CD4-positive, alpha-beta T cell (primary cell): ENCODE measurements around the gene SPSB3. TPM values are rescaled to one million over a fixed set of nuclear protein-coding genes. Genes with fewer than 3 reads are reported as not detected.

Source experiments
- ATAC-seq: fragments of 200-7000 bp; cut with Tn5 transposase; one replicate; pipeline ENCODE4 v1.10.0; 2022; ENCODE audit warnings: mild to moderate bottlenecking; ENCODE audit not compliant: poor library complexity
- CTCF ChIA-PET: fragments of 350-600 bp; sonication (Branson Sonifier 250); formaldehyde crosslinking; loops from one replicate; lab custom pipeline; 2021; ENCODE audit warnings: antibody characterized with exemption, inconsistent platforms; lab: Charles Lee
- POLR2A ChIA-PET: fragments of 350-600 bp; sonication (Branson Sonifier 250); formaldehyde crosslinking; loops from one replicate; lab custom pipeline; 2021; ENCODE audit warnings: antibody characterized with exemption, inconsistent platforms; lab: Charles Lee
- DNase-seq, 14 experiments: peaks; one replicate each; pipeline ENCODE4 v3.0.0-alpha.2; 2013 to 2020; ENCODE audit warnings: mixed read lengths in 2 of 14
- H3K27ac ChIP-seq, 2 donors: one replicate each; pipeline versions ENCODE4 v1.5.1 to v1.7.0; 2013; ENCODE audit warnings: low read length in 2 of 2, low read depth in 1 of 2, mild to moderate bottlenecking in 1 of 2
- H3K27me3 ChIP-seq, 2 experiments: 1 replicate in 1 of 2; 2 replicates in 1 of 2; pipeline versions ENCODE4 v1.6.1 to v1.7.0; 2013; ENCODE audit warnings: low read length in 2 of 2, control low read depth in 1 of 2, mild to moderate bottlenecking in 1 of 2, moderate library complexity in 1 of 2; ENCODE audit not compliant: insufficient read depth in 2 of 2, control insufficient read depth in 1 of 2
- H3K36me3 ChIP-seq: one replicate; pipeline ENCODE4 v1.6.1; 2013; ENCODE audit warnings: low read length, control low read depth; ENCODE audit not compliant: insufficient read depth
- H3K4me1 ChIP-seq: one replicate; pipeline ENCODE4 v1.6.1; 2013; ENCODE audit warnings: low read length, control low read depth; ENCODE audit not compliant: insufficient read depth
- H3K4me3 ChIP-seq: one replicate; pipeline ENCODE4 v1.5.1; 2013; ENCODE audit warnings: mild to moderate bottlenecking, low read length, moderate library complexity
- H3K9me3 ChIP-seq, 2 experiments: 1 replicate in 1 of 2; 2 replicates in 1 of 2; pipeline versions ENCODE4 v1.6.1 to v1.7.0; 2013; ENCODE audit warnings: low read length in 2 of 2, mild to moderate bottlenecking in 2 of 2, control low read depth in 1 of 2, moderate library complexity in 1 of 2; ENCODE audit not compliant: control insufficient read depth in 1 of 2, insufficient read depth in 1 of 2
- H3K27ac Mint-ChIP-seq: one replicate; pipeline ENCODE4 v1.8.0; 2020; ENCODE audit warnings: mixed read lengths
- H3K27me3 Mint-ChIP-seq: one replicate; pipeline ENCODE4 v1.8.0; 2021; ENCODE audit warnings: mixed read lengths
- H3K36me3 Mint-ChIP-seq: one replicate; pipeline ENCODE4 v1.8.0; 2021; ENCODE audit warnings: low read depth, mixed read lengths
- H3K4me1 Mint-ChIP-seq: one replicate; pipeline ENCODE4 v1.8.0; 2021; ENCODE audit warnings: low read depth, mixed read lengths
- H3K4me3 Mint-ChIP-seq: one replicate; pipeline ENCODE4 v1.8.0; 2020; ENCODE audit warnings: mild to moderate bottlenecking, mixed read lengths
- H3K9me3 Mint-ChIP-seq: one replicate; pipeline ENCODE4 v1.8.0; 2020; ENCODE audit warnings: mixed read lengths
- CTCF ChIP-seq: fragments of 200-600 bp; IDR thresholded peaks from one replicate; pipeline ENCODE4 v1.8.0; 2022; ENCODE audit warnings: antibody characterized with exemption, mild to moderate bottlenecking
- intact Hi-C, 2 experiments: fragments of 100-400 bp; cut with DNase I in 1 of 2; cut with micrococcal nuclease in 1 of 2; formaldehyde crosslinking; loops; one replicate each; pipeline versions ENCODE4 v1.15.1 to v1.9.0; 2023 to 2025; cut with DNase I, micrococcal nuclease
- total RNA-seq, 174 experiments: library from RNA in 2 of 174; stranded (reverse) in 2 of 174; gene quantifications; one replicate each; pipeline ENCODE4 v1.2.3 and lab custom pipeline; 2021 to 2026

SPSB3 gene
- total RNA-seq, 2 experiments from 2014 or later, result 86.3 to 87.6 TPM

GRCh38 chr16:1780677-1781072, 1.7 kb downstream of the SPSB3 start:
- peak in 1 of 14 experiments; percentile 16 for DNase-seq

GRCh38 chr16:1779741-1780676, 2.4 kb downstream of the SPSB3 start:
- ATAC-seq (no peak), DNase-seq (peak in 1 of 14 experiments; percentile 35)
- H3K27me3 Mint-ChIP-seq, result no peaks in the 10 kb centered on the region
- intact Hi-C loops, result loop anchor here (5.0 to 10.0 kb wide), 4 partner anchors 162 to 1375 kb away; partner anchors contain the start of genes DECR2 (in 1 of the 2), MSRB1 (in 1 of the 2), RAB26 (in 1 of the 2) and UBE2I (in 1 of the 2)
- Histone ChIP-seq H3K36me3 (peaks cover 43% of the 10 kb centered on the region), H3K4me1 (peaks cover 50% of the 10 kb centered on the region), H3K4me3 (no peak overlapping the region), H3K9me3 (peaks cover 0 to 4% of the 10 kb centered on the region in 2 experiments), H3K27me3 (no peaks in the 10 kb centered on the region), H3K27ac (no peak overlapping the region)
- H3K27ac Mint-ChIP-seq, result no peak overlapping the region
- peaks cover 24% of the 10 kb centered on the region for H3K4me1 Mint-ChIP-seq
- H3K9me3 Mint-ChIP-seq, result no peaks in the 10 kb centered on the region
- peaks cover 33% of the 10 kb centered on the region for H3K36me3 Mint-ChIP-seq
- CTCF ChIA-PET, result no interaction called here
- POLR2A ChIA-PET, result interaction anchor here (3.8 kb wide), 1 partner anchor 10 kb away, joined by 163 read pairs; the partner anchor contains the start of genes EME2, MRPS34 and NME3
- H3K4me3 Mint-ChIP-seq, result peak overlapping the region; percentile 87
- no peak for TF ChIP-seq CTCF

More at GRCh38 chr16:1780677-1781072, 1.7 kb downstream of the SPSB3 start:
- H3K9me3 Mint-ChIP-seq, result no peaks in the 10 kb centered on the region
- peak overlapping the region; percentile 96 for H3K27ac Mint-ChIP-seq
- Histone ChIP-seq H3K9me3 (peaks cover 0 to 4% of the 10 kb centered on the region in 2 experiments), H3K4me3 (no peak overlapping the region), H3K27me3 (no peaks in the 10 kb centered on the region), H3K27ac (no peak overlapping the region), H3K36me3 (peaks cover 43% of the 10 kb centered on the region), H3K4me1 (peaks cover 53% of the 10 kb centered on the region)
- ChIA-PET POLR2A (interaction anchor here (2.7 to 3.8 kb wide), 2 partner anchors 10 to 75 kb away, joined by 38 to 163 read pairs; partner anchors contain the start of genes EME2, MAPK8IP3, MRPS34 and NME3), CTCF (no interaction called here)
- TF ChIP-seq CTCF, result no peak
- peaks cover 26% of the 10 kb centered on the region for H3K4me1 Mint-ChIP-seq
- peak overlapping the region; percentile 87 for H3K4me3 Mint-ChIP-seq
- H3K27me3 Mint-ChIP-seq, result no peaks in the 10 kb centered on the region
- peaks cover 33% of the 10 kb centered on the region for H3K36me3 Mint-ChIP-seq
- intact Hi-C loops, result loop anchor here (5.0 to 10.0 kb wide), 3 partner anchors 162 to 1376 kb away; partner anchors contain the start of genes DECR2 (in 1 of the 2), MSRB1 (in 1 of the 2) and UBE2I (in 1 of the 2)
- no peak for ATAC-seq

- no peaks in the 10 kb centered on the region for H3K27me3 Mint-ChIP-seq
- H3K36me3 ChIP-seq, result peaks cover 43% of the 10 kb centered on the region
- H3K4me3 Mint-ChIP-seq, result peak overlapping the region; percentile 48
- peak overlapping the region; percentile 64 for H3K27ac Mint-ChIP-seq
- no peak for TF ChIP-seq CTCF
- ATAC-seq (no peak), DNase-seq (peak in 1 of 14 experiments; percentile 31)
- H3K9me3 ChIP-seq, result peaks cover 0 to 4% of the 10 kb centered on the region in 2 experiments
- peaks cover 33% of the 10 kb centered on the region for H3K36me3 Mint-ChIP-seq
- H3K27me3 ChIP-seq, result no peaks in the 10 kb centered on the region
- intact Hi-C loops, result loop anchor here in 1 of 2 experiments (10.0 kb wide), 1 partner anchor 366 kb away; the partner anchor contains the start of gene RAB26
- peaks cover 21% of the 10 kb centered on the region for H3K4me1 Mint-ChIP-seq
- CTCF ChIA-PET, result no interaction called here
- no peak overlapping the region for H3K27ac ChIP-seq
- no peak overlapping the region for H3K4me3 ChIP-seq
- no peaks in the 10 kb centered on the region for H3K9me3 Mint-ChIP-seq
- peaks cover 50% of the 10 kb centered on the region for H3K4me1 ChIP-seq
- POLR2A ChIA-PET, result no interaction called here
Observed at GRCh38 chr16:1779234-1779701, 3.1 kb downstream of the SPSB3 start.
